OCI-LY3 (cell line): ENCODE results near the gene PARP8.

Experiments used
- CTCF ChIP-seq: fragments of 200-600, 300-600 bp; sonication (generic); IDR thresholded peaks from 2 replicates; pipeline ENCODE4 v1.5.1; 2014; ENCODE audit warnings: antibody characterized with exemption, low read length, low read depth
- EZH2phosphoT487 ChIP-seq: fragments of 200-600 bp; shearing (Covaris generic); IDR thresholded peaks from 2 replicates; pipeline ENCODE4 v1.6.1; 2018; ENCODE audit warnings: antibody characterized with exemption, mixed run types, low read depth

GRCh38 chr5:50807661-50808060, 141.2 kb downstream of the PARP8 start:
- TF ChIP-seq CTCF, result no peak
- no peak for TF ChIP-seq EZH2phosphoT487
